Measurements from ENCODE around the gene EGF. TPM values are rescaled to one million over a fixed set of nuclear protein-coding genes. Genes with fewer than 3 reads are reported as not detected.

EGF gene
- total RNA-seq, 5 donors from 2014 or later (not counting 1 experiment from before 2014, with no cell fraction given): 0.20 TPM; not detected in 4

GRCh38 chr4:110004556-110004955 is 91.9 kb downstream of the EGF start:
- no peak overlapping the region for H3K27ac Mint-ChIP-seq
- no peaks in the 10 kb centered on the region for H3K4me1 ChIP-seq (ENCODE audit: control insufficient read depth in 1 of 2, extremely low read depth in 1 of 2, insufficient read depth in 2 of 2, low read length in 2 of 2)
- H3K36me3 ChIP-seq (ENCODE audit: control insufficient read depth in 2 of 2, extremely low read depth in 1 of 2, insufficient read depth in 1 of 2, low read length in 1 of 2): no peaks in the 10 kb centered on the region
- ATAC-seq (replicated peaks in 1 of 4) (no peak), DNase-seq (no peak)
- peaks cover 0 to 10% (median 4%) of the 10 kb centered on the region in 3 donors for H3K4me1 Mint-ChIP-seq
- no peaks in the 10 kb centered on the region for H3K9me3 Mint-ChIP-seq
- H3K9me3 ChIP-seq: no peaks in the 10 kb centered on the region
- H3K36me3 Mint-ChIP-seq: no peaks in the 10 kb centered on the region
- WGBS (ENCODE audit: insufficient coverage): 100% methylated on average over 1 of the region's 1 CpG
- H3K27me3 Mint-ChIP-seq: peaks cover 0 to 4% of the 10 kb centered on the region in 2 donors
- CTCF ChIA-PET: interaction anchor here (0.7 to 8.6 kb wide), 7 partner anchors 505 to 543 kb away, joined by 3 to 86 read pairs (median 27); no protein-coding TSS in a partner anchor
- no peak overlapping the region for H3K4me3 Mint-ChIP-seq
- no peak overlapping the region for H3K4me3 ChIP-seq (ENCODE audit: control insufficient read depth in 1 of 2, extremely low read depth in 1 of 2, low read length in 1 of 2)
- H3K27me3 ChIP-seq (replicated peaks in 1 of 2; ENCODE audit: control insufficient read depth in 2 of 2, extremely low read depth in 1 of 2, insufficient read depth in 2 of 2, low read length in 1 of 2): peaks cover 0 to 3% of the 10 kb centered on the region in 2 experiments
- no peak overlapping the region for H3K27ac ChIP-seq (ENCODE audit: low read length)
- POLR2A ChIA-PET: no interaction called here

DNA sequence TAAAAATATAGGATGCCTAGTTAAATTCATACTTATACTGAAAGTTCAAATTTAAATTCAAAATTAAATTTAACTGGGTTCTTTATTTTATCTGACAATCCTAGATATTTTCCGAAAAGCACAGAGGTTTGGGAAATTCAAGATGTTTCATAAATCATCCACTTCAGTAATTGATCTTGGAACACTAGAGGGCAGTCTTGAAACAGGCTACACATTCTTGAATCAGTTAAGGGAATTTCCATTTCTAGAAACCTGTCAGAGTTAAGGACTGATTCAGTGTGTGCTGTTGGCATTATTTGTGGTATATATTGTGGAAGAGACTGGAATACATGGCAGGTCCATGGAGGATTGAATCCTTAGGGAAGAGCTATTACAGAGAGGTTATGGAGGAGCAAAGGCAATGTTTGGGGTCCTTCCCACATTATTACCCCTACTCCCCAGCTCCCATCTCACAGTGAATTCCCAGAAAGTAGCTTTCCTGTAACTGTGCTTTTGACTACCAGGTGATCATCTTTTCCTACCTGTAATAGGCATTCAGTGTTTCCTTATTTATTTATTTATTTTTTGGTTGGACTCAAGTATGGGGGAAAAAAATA is 92.9 kb downstream of the EGF start:
- ATAC-seq (replicated peaks in 1 of 4) (peak in 1 of 4 experiments; percentile 69), DNase-seq (peak in 3 of 35 experiments; percentile 12 to 78 (median 15))
- no peaks in the 10 kb centered on the region for H3K9me3 Mint-ChIP-seq
- ChIA-PET CTCF (interaction anchor here (0.6 to 4.3 kb wide), 14 partner anchors 15 to 744 kb away, joined by 3 to 80 read pairs (median 7); no protein-coding TSS in a partner anchor), POLR2A (no interaction called here)
- H3K27ac ChIP-seq (ENCODE audit: low read length): no peak overlapping the region
- no peaks in the 10 kb centered on the region for H3K27me3 Mint-ChIP-seq
- no peaks in the 10 kb centered on the region for H3K4me1 ChIP-seq (ENCODE audit: control insufficient read depth in 1 of 2, extremely low read depth in 1 of 2, insufficient read depth in 2 of 2, low read length in 2 of 2)
- H3K27me3 ChIP-seq (replicated peaks in 1 of 2; ENCODE audit: control insufficient read depth in 2 of 2, extremely low read depth in 1 of 2, insufficient read depth in 2 of 2, low read length in 1 of 2): no peaks in the 10 kb centered on the region
- no CpG with 5 or more reads among the region's 1 CpG for WGBS (ENCODE audit: insufficient coverage)
- no peaks in the 10 kb centered on the region for H3K36me3 Mint-ChIP-seq
- no peak overlapping the region for H3K4me3 Mint-ChIP-seq
- H3K9me3 ChIP-seq: no peaks in the 10 kb centered on the region
- peaks cover 0 to 10% (median 4%) of the 10 kb centered on the region in 3 donors for H3K4me1 Mint-ChIP-seq
- no peak overlapping the region for H3K4me3 ChIP-seq (ENCODE audit: control insufficient read depth in 1 of 2, extremely low read depth in 1 of 2, low read length in 1 of 2)
- H3K27ac Mint-ChIP-seq: no peak overlapping the region
- H3K36me3 ChIP-seq (ENCODE audit: control insufficient read depth in 2 of 2, extremely low read depth in 1 of 2, insufficient read depth in 1 of 2, low read length in 1 of 2): no peaks in the 10 kb centered on the region

- POLR2A ChIA-PET: no interaction called here
- no peak overlapping the region for H3K4me3 ChIP-seq (ENCODE audit: control insufficient read depth in 1 of 2, extremely low read depth in 1 of 2, low read length in 1 of 2)
- no peak overlapping the region for H3K27ac Mint-ChIP-seq
- H3K27me3 ChIP-seq (replicated peaks in 1 of 2; ENCODE audit: control insufficient read depth in 2 of 2, extremely low read depth in 1 of 2, insufficient read depth in 2 of 2, low read length in 1 of 2): no peaks in the 10 kb centered on the region
- CTCF ChIA-PET: interaction anchor here (0.8 to 4.3 kb wide), 8 partner anchors 9 to 510 kb away, joined by 3 to 80 read pairs (median 18); no protein-coding TSS in a partner anchor
- no peaks in the 10 kb centered on the region for H3K36me3 Mint-ChIP-seq
- no peak overlapping the region for H3K27ac ChIP-seq (ENCODE audit: low read length)
- DNase-seq (no peak), ATAC-seq (replicated peaks in 1 of 4) (no peak)
- no peaks in the 10 kb centered on the region for H3K4me1 ChIP-seq (ENCODE audit: control insufficient read depth in 1 of 2, extremely low read depth in 1 of 2, insufficient read depth in 2 of 2, low read length in 2 of 2)
- H3K27me3 Mint-ChIP-seq: peaks cover 0 to 5% of the 10 kb centered on the region in 2 donors
- H3K36me3 ChIP-seq (ENCODE audit: control insufficient read depth in 2 of 2, extremely low read depth in 1 of 2, insufficient read depth in 1 of 2, low read length in 1 of 2): no peaks in the 10 kb centered on the region
- H3K4me3 Mint-ChIP-seq: no peak overlapping the region
- no peaks in the 10 kb centered on the region for H3K9me3 Mint-ChIP-seq
- peaks cover 0 to 6% (median 4%) of the 10 kb centered on the region in 3 donors for H3K4me1 Mint-ChIP-seq
- H3K9me3 ChIP-seq: no peaks in the 10 kb centered on the region
- 94% methylated on average over 3 of the region's 3 CpGs for WGBS (ENCODE audit: insufficient coverage)
Measured at GRCh38 chr4:110007217-110007616, 94.5 kb downstream of the EGF start.

GRCh38 chr4:110008540-110008939 is 95.9 kb downstream of the EGF start:
- H3K27me3 Mint-ChIP-seq: peaks cover 0 to 10% of the 10 kb centered on the region in 2 donors
- no peak overlapping the region for H3K4me3 Mint-ChIP-seq
- H3K36me3 Mint-ChIP-seq: no peaks in the 10 kb centered on the region
- H3K4me1 Mint-ChIP-seq: peaks cover 0 to 4% (median 3%) of the 10 kb centered on the region in 3 donors
- no peaks in the 10 kb centered on the region for H3K36me3 ChIP-seq (ENCODE audit: control insufficient read depth in 2 of 2, extremely low read depth in 1 of 2, insufficient read depth in 1 of 2, low read length in 1 of 2)
- ATAC-seq (replicated peaks in 1 of 4): no peak
- no peaks in the 10 kb centered on the region for H3K9me3 ChIP-seq
- H3K4me1 ChIP-seq (ENCODE audit: control insufficient read depth in 1 of 2, extremely low read depth in 1 of 2, insufficient read depth in 2 of 2, low read length in 2 of 2): no peaks in the 10 kb centered on the region
- H3K4me3 ChIP-seq (ENCODE audit: control insufficient read depth in 1 of 2, extremely low read depth in 1 of 2, low read length in 1 of 2): no peak overlapping the region
- H3K27ac ChIP-seq (ENCODE audit: low read length): no peak overlapping the region
- WGBS (ENCODE audit: insufficient coverage): no CpG with 5 or more reads among the region's 2 CpGs
- ChIA-PET CTCF (interaction anchor here (1.0 to 3.7 kb wide), 9 partner anchors 10 to 510 kb away, joined by 3 to 80 read pairs (median 5); no protein-coding TSS in a partner anchor), POLR2A (interaction anchor here in 1 of 2 donors (1.0 kb wide), 1 partner anchor 12 kb away, joined by 3 read pairs; no protein-coding TSS in a partner anchor)
- no peak for DNase-seq
- no peak overlapping the region for H3K27ac Mint-ChIP-seq
- no peaks in the 10 kb centered on the region for H3K9me3 Mint-ChIP-seq
- H3K27me3 ChIP-seq (replicated peaks in 1 of 2; ENCODE audit: control insufficient read depth in 2 of 2, extremely low read depth in 1 of 2, insufficient read depth in 2 of 2, low read length in 1 of 2): no peaks in the 10 kb centered on the region

- Mint-ChIP-seq H3K4me3 (no peak overlapping the region), H3K9me3 (no peaks in the 10 kb centered on the region), H3K36me3 (no peaks in the 10 kb centered on the region), H3K27me3 (peaks cover 0 to 10% of the 10 kb centered on the region in 2 donors), H3K27ac (no peak overlapping the region), H3K4me1 (peaks cover 0 to 4% (median 3%) of the 10 kb centered on the region in 3 donors)
- ChIA-PET POLR2A (no interaction called here), CTCF (interaction anchor here (0.5 to 3.6 kb wide), 17 partner anchors 8 to 1048 kb away, joined by 3 to 17 read pairs (median 4); no protein-coding TSS in a partner anchor)
- ATAC-seq (replicated peaks in 1 of 4): no peak
- Histone ChIP-seq H3K4me3 (ENCODE audit: control insufficient read depth in 1 of 2, extremely low read depth in 1 of 2, low read length in 1 of 2) (no peak overlapping the region), H3K27me3 (replicated peaks in 1 of 2; ENCODE audit: control insufficient read depth in 2 of 2, extremely low read depth in 1 of 2, insufficient read depth in 2 of 2, low read length in 1 of 2) (no peaks in the 10 kb centered on the region), H3K9me3 (no peaks in the 10 kb centered on the region), H3K4me1 (ENCODE audit: control insufficient read depth in 1 of 2, extremely low read depth in 1 of 2, insufficient read depth in 2 of 2, low read length in 2 of 2) (no peaks in the 10 kb centered on the region), H3K27ac (ENCODE audit: low read length) (no peak overlapping the region), H3K36me3 (ENCODE audit: control insufficient read depth in 2 of 2, extremely low read depth in 1 of 2, insufficient read depth in 1 of 2, low read length in 1 of 2) (no peaks in the 10 kb centered on the region)
- no peak for DNase-seq
- WGBS (ENCODE audit: insufficient coverage): no CpG with 5 or more reads among the region's 2 CpGs
Measured at GRCh38 chr4:110009550-110009949, 96.9 kb downstream of the EGF start.

GRCh38 chr4:110010797-110011196 is 98.1 kb downstream of the EGF start:
- no peak for ATAC-seq (replicated peaks in 1 of 4)
- Histone ChIP-seq H3K27ac (ENCODE audit: low read length) (no peak overlapping the region), H3K36me3 (ENCODE audit: control insufficient read depth in 2 of 2, extremely low read depth in 1 of 2, insufficient read depth in 1 of 2, low read length in 1 of 2) (no peaks in the 10 kb centered on the region), H3K9me3 (no peaks in the 10 kb centered on the region), H3K4me3 (ENCODE audit: control insufficient read depth in 1 of 2, extremely low read depth in 1 of 2, low read length in 1 of 2) (no peak overlapping the region), H3K27me3 (replicated peaks in 1 of 2; ENCODE audit: control insufficient read depth in 2 of 2, extremely low read depth in 1 of 2, insufficient read depth in 2 of 2, low read length in 1 of 2) (no peaks in the 10 kb centered on the region), H3K4me1 (ENCODE audit: control insufficient read depth in 1 of 2, extremely low read depth in 1 of 2, insufficient read depth in 2 of 2, low read length in 2 of 2) (no peaks in the 10 kb centered on the region)
- Mint-ChIP-seq H3K4me1 (peaks cover 0 to 4% (median 3%) of the 10 kb centered on the region in 3 donors), H3K27me3 (peaks cover 0 to 10% of the 10 kb centered on the region in 2 donors), H3K36me3 (no peaks in the 10 kb centered on the region), H3K9me3 (no peaks in the 10 kb centered on the region), H3K27ac (no peak overlapping the region), H3K4me3 (no peak overlapping the region)
- ChIA-PET CTCF (interaction anchor here (0.6 to 3.6 kb wide), 3 partner anchors 303 to 506 kb away, joined by 3 to 17 read pairs (median 7); no protein-coding TSS in a partner anchor), POLR2A (no interaction called here)
- no CpG with 5 or more reads among the region's 4 CpGs for WGBS (ENCODE audit: insufficient coverage)
- no peak for DNase-seq

Measured in T-cell (primary cell).